AG10803 (cell line): ENCODE results near the gene DSG4.

Experiments used
- DNase-seq: peaks from one replicate; pipeline ENCODE4 v3.0.0; 2010; ENCODE audit warnings: low read depth
- H3K4me3 ChIP-seq: 2 replicates; pipeline ENCODE4 v1.5.1; 2011; ENCODE audit warnings: mild to moderate bottlenecking, low read length, control low read depth
- TF ChIP-seq, protein P1 (sequence below): conservative IDR thresholded peaks from 2 replicates; pipeline ENCODE4 v1.5.1; 2011; ENCODE audit warnings: mild to moderate bottlenecking, low read length, control low read depth, inconsistent platforms

Gene DSG4

DNA sequence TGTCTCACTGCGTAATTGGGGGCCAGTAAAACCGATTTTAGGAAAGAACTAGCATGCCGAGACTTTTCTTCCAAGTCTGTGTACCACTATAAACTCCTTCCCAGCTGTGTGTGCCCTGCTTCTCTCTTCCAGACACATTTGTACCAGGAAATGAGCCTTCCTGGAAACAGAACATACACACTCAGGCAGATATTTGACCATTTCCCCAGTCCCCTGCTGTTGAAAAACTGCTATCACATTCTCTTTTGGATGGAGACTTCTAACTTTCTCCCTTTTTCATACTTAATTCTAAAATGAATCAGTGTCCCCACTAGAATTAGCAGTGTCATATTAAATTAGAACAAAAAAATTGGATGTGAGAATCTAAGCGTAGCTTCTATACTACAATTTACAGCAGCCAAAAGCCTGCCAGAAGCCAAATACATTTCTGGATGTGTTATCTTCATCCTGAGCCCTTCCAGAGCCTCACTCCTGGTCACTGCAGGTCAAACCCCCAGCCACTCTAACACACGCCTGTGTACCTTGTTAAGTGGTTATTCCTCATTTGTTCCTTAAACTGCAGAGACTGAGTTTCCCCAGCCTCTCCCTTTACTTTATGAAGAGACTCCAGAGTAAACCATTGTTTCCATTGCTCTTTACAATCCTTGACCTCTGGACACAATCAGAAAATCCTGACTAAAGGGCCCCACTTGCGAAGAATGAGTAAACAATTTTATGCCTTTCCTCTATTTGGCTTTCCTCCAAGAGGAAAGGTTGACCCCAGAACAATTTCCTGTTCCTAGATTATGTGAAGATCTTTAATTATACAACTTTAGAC, 20.4 kb downstream of the DSG4 start:
- DNase-seq: no peak
- TF ChIP-seq, protein P1, sequence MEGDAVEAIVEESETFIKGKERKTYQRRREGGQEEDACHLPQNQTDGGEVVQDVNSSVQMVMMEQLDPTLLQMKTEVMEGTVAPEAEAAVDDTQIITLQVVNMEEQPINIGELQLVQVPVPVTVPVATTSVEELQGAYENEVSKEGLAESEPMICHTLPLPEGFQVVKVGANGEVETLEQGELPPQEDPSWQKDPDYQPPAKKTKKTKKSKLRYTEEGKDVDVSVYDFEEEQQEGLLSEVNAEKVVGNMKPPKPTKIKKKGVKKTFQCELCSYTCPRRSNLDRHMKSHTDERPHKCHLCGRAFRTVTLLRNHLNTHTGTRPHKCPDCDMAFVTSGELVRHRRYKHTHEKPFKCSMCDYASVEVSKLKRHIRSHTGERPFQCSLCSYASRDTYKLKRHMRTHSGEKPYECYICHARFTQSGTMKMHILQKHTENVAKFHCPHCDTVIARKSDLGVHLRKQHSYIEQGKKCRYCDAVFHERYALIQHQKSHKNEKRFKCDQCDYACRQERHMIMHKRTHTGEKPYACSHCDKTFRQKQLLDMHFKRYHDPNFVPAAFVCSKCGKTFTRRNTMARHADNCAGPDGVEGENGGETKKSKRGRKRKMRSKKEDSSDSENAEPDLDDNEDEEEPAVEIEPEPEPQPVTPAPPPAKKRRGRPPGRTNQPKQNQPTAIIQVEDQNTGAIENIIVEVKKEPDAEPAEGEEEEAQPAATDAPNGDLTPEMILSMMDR: no peak
- H3K4me3 ChIP-seq: no peak overlapping the region

DNA sequence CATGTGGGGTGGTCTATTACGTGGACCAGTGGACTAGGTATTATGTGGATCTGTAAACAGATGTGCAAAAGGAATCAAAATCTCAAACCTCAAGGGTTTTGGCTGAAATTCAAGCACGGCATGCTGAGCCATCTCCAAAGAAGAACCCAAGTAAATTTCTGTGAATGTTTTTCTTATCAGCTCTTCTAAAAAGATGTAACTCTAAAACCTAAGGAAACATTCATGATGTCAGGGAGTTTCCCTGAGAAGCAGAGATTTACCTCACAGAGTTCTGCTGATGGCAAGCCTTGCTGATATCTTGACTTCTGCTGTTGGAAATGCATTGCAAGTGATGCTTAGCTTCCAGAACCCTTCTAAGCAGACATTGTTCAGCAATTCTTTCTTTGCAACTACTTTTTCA, 21.6 kb downstream of the DSG4 start:
- H3K4me3 ChIP-seq: no peak overlapping the region
- TF ChIP-seq, protein P1: no peak
- no peak for DNase-seq

DNA sequence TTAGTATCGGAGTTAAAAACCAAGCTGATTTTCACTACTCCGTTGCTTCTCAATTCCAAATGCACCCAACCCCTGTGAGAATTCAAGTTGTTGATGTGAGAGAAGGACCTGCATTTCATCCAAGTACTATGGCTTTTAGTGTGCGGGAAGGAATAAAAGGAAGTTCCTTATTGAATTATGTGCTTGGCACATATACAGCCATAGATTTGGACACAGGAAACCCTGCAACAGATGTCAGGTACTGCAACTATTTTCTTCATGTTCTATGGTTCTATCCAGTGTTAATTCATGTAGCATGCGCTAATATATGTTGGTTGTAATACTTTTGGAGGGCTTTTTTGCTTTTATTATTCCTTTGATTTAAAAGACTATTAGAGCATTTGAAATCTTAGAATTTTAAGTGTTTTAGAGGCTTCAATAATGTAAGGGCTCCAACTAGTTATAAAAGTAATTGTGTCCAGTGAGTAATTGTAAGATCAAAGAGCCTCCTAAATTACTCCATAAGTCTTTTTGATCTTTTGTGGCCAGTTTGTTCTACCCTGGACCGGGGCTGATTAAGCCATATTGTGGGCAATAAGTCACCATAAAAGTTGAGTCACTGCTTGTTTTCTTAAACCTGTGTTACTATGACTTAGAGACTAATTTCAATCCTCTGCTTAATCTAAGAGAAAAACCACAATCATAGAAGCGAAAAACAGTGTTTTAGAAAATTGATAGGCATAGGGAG, 22.9 kb downstream of the DSG4 start:
- DNase-seq: no peak
- TF ChIP-seq, protein P1: no peak
- H3K4me3 ChIP-seq: no peak overlapping the region

DNA sequence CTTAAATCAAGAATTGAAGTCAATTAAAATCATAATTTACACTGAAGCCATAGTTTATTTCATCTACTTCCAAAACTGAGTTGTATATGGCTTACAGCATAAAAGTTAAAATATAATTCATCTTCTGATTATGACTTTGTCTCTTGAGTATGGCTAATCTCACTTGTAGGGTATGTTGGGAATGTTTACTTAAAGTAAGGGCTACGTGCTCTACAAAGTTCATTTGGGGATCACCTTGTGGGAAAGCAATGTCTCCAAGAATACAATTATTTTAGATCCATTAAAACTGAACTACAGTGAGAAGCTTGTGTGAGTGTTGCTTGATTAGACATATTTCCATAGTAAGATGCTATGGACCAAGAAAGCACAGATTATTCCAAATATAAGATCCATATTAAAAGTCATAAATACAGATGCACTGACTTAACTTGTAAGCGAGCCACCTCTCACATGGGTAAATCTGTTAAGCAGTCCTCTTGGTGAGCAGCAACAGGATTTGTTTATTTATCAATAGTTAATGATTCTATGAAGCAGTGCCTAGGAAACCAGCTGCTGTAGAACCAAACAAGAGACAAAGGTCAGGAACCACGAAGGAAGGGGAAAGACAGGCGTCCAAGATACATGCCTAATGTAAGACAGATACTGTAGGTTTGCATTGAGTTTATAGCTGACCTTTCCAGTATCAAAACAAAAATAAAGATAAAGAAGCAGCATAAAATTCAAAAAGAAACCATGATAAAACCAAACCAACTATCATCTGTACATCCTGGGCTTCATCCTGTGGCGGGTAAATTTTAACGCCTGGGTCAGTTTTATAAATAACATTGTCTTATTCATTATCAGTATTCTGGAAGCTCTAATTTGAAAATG, 24.8 kb downstream of the DSG4 start:
- no peak for DNase-seq
- TF ChIP-seq, protein P1: no peak
- no peak overlapping the region for H3K4me3 ChIP-seq

DNA sequence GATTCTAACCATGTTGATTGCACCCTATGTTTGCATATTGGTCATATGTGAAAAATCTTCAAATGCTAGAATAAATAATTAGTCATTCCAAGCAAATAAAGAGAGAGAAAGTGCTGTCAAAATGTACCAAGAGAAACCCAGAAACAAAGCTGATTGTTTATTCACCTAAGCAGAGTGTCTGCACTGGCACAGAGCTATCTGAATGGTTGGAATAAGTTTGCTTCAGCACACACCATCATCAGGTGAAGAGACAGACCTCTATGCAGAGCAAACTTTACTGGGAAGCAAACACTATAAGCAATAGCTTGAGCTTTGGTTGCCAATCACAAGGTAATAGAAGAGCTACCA, 25.4 kb downstream of the DSG4 start:
- no peak overlapping the region for H3K4me3 ChIP-seq
- TF ChIP-seq, protein P1: no peak
- no peak for DNase-seq

DNA sequence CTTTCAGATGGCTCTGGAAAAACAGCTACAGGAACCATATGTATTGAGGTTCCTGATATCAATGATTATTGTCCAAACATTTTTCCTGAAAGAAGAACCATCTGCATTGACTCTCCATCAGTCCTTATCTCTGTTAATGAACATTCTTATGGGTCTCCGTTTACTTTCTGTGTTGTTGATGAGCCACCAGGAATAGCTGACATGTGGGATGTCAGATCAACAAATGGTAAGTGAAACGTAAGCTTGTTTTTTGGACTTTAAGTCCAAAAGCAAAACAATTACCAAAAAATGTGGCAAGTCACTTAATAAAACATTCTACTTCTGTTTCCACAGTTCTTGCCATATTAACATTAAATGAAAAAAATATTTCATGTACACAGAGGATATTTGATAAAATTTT, 26.8 kb downstream of the DSG4 start:
- DNase-seq: no peak
- TF ChIP-seq, protein P1: no peak
- no peak overlapping the region for H3K4me3 ChIP-seq
